GM12872 (cell line): ENCODE data around the gene ZSCAN5A.

Source experiments
- CTCF ChIP-seq: IDR thresholded peaks from 3 replicates; pipeline ENCODE4 v1.5.1; 2011; ENCODE audit warnings: low read depth, mild to moderate bottlenecking, low read length, moderate library complexity; ENCODE audit not compliant: insufficient read depth

Gene ZSCAN5A

GRCh38 chr19:56314381-56315076, at the start of gene ZSCAN5A:
Gene ZSCAN5A, minus strand, starts transcription at chr19:56314839. Its CDS starts 89,793 bp downstream, at chr19:56225046.
- no peak for TF ChIP-seq CTCF

- TF ChIP-seq CTCF, result no peak
Measured at GRCh38 chr19:56360841-56361240, 46.2 kb upstream of the ZSCAN5A start.

- TF ChIP-seq CTCF, result no peak
Measured at GRCh38 chr19:56356944-56357343, 42.3 kb upstream of the ZSCAN5A start.

- TF ChIP-seq CTCF, result no peak
Measured at GRCh38 chr19:56355517-56355916, 40.9 kb upstream of the ZSCAN5A start.

- no peak for TF ChIP-seq CTCF
Measured at GRCh38 chr19:56351208-56351607, 36.6 kb upstream of the ZSCAN5A start.

GRCh38 chr19:56350416-56351045, 35.9 kb upstream of the ZSCAN5A start:
- TF ChIP-seq CTCF, result peak; percentile 81

GRCh38 chr19:56348289-56348877, 33.7 kb upstream of the ZSCAN5A start:
- peak; percentile 45; the same call in 2 of the 3 replicates for TF ChIP-seq CTCF
